K562 (cell line): Measurements from ENCODE around the gene EHBP1. TPM values are rescaled to one million over a fixed set of nuclear protein-coding genes. Genes with fewer than 3 reads are reported as not detected.

Source experiments
- BCL6 ChIP-seq: fragments of 250-450 bp; sonication (Bioruptor Pico); IDR thresholded peaks from 2 replicates; pipeline ENCODE4 v1.4.0; 2020
- CREBBP ChIP-seq: IDR thresholded peaks from one replicate; pipeline ENCODE4 v1.6.1; 2012; ENCODE audit warnings: low read depth, mild to moderate bottlenecking, control low read depth, inconsistent platforms, low read length
- CREM ChIP-seq: IDR thresholded peaks from 2 replicates; pipeline ENCODE4 v1.6.1; 2014; ENCODE audit warnings: antibody characterized with exemption, low read depth
- IRF2 ChIP-seq: sonication (generic); formaldehyde crosslinking; IDR thresholded peaks from 2 replicates; pipeline ENCODE4 v1.8.1; 2022; ENCODE audit warnings: mild to moderate bottlenecking, missing genetic modification reagents
- KDM1A ChIP-seq, 2 experiments: fragments of 450-650 bp; IDR thresholded peaks; 2 replicates each; pipeline ENCODE4 v1.6.1; 2016; ENCODE audit warnings: mild to moderate bottlenecking in 2 of 2
- RFX7 ChIP-seq: fragments of 250-450 bp; sonication (Bioruptor Pico); IDR thresholded peaks from 2 replicates; pipeline ENCODE4 v1.5.1; 2021; ENCODE audit warnings: mild to moderate bottlenecking
- SMAD4 ChIP-seq: fragments of 250-450 bp; sonication (Bioruptor Pico); conservative IDR thresholded peaks from 2 replicates; pipeline ENCODE4 v1.8.0; 2021; ENCODE audit warnings: inconsistent platforms, mild to moderate bottlenecking, moderate library complexity
- polyA plus RNA-seq, 8 experiments: library from polyadenylated mRNA; depleted of rRNA in 4 of 8; stranded (reverse) in 5 of 8; unstranded in 3 of 8; fragments of >200 nt; fragmentation: Nextera tagmentation in 2 of 8; fragmentation: Illumina TruSeq in 1 of 8; extraction: Ambion mirVana in 2 of 8; extraction: Trizol in 1 of 8; gene quantifications; 2 replicates each; pipeline versions ENCODE4 v1.2.1 to v1.2.3, GENCODE V29; 2011 to 2014; ENCODE audit warnings: inconsistent platforms in 1 of 8, missing spikeins in 1 of 8
- total RNA-seq, 7 experiments: library from RNA; depleted of rRNA in 6 of 7; stranded (reverse); fragments of >200 nt in 6 of 7; fragmentation: Illumina TruSeq in 2 of 7; extraction: Trizol in 2 of 7; gene quantifications; 2 replicates each; pipeline versions ENCODE4 v1.2.1 to v1.2.3, GENCODE V29; 2011 to 2021; ENCODE audit warnings: low replicate concordance in 1 of 7
- TF ChIP-seq, protein P1 (sequence below): fragments of 200-600 bp; sonication (generic); IDR thresholded peaks from one replicate; pipeline ENCODE4 v1.6.1; 2012; ENCODE audit warnings: mild to moderate bottlenecking, low read depth, low read length, inconsistent platforms
- TF ChIP-seq, protein P2 (sequence below): fragments of 450-650 bp; formaldehyde crosslinking; IDR thresholded peaks from 2 replicates; pipeline ENCODE4 v1.4.0; 2022; ENCODE audit warnings: missing genetic modification characterization

Gene EHBP1
- total and polyA plus RNA-seq, 9 of the 15 experiments (the other 6 are each of a cell fraction or from before 2014, with no cell fraction given): 8.9 to 26.6 (median 19.3) TPM

GRCh38 chr2:63008838-63009237 lies 303.3 kb downstream of the EHBP1 start (continued):
- TF ChIP-seq, protein P1, sequence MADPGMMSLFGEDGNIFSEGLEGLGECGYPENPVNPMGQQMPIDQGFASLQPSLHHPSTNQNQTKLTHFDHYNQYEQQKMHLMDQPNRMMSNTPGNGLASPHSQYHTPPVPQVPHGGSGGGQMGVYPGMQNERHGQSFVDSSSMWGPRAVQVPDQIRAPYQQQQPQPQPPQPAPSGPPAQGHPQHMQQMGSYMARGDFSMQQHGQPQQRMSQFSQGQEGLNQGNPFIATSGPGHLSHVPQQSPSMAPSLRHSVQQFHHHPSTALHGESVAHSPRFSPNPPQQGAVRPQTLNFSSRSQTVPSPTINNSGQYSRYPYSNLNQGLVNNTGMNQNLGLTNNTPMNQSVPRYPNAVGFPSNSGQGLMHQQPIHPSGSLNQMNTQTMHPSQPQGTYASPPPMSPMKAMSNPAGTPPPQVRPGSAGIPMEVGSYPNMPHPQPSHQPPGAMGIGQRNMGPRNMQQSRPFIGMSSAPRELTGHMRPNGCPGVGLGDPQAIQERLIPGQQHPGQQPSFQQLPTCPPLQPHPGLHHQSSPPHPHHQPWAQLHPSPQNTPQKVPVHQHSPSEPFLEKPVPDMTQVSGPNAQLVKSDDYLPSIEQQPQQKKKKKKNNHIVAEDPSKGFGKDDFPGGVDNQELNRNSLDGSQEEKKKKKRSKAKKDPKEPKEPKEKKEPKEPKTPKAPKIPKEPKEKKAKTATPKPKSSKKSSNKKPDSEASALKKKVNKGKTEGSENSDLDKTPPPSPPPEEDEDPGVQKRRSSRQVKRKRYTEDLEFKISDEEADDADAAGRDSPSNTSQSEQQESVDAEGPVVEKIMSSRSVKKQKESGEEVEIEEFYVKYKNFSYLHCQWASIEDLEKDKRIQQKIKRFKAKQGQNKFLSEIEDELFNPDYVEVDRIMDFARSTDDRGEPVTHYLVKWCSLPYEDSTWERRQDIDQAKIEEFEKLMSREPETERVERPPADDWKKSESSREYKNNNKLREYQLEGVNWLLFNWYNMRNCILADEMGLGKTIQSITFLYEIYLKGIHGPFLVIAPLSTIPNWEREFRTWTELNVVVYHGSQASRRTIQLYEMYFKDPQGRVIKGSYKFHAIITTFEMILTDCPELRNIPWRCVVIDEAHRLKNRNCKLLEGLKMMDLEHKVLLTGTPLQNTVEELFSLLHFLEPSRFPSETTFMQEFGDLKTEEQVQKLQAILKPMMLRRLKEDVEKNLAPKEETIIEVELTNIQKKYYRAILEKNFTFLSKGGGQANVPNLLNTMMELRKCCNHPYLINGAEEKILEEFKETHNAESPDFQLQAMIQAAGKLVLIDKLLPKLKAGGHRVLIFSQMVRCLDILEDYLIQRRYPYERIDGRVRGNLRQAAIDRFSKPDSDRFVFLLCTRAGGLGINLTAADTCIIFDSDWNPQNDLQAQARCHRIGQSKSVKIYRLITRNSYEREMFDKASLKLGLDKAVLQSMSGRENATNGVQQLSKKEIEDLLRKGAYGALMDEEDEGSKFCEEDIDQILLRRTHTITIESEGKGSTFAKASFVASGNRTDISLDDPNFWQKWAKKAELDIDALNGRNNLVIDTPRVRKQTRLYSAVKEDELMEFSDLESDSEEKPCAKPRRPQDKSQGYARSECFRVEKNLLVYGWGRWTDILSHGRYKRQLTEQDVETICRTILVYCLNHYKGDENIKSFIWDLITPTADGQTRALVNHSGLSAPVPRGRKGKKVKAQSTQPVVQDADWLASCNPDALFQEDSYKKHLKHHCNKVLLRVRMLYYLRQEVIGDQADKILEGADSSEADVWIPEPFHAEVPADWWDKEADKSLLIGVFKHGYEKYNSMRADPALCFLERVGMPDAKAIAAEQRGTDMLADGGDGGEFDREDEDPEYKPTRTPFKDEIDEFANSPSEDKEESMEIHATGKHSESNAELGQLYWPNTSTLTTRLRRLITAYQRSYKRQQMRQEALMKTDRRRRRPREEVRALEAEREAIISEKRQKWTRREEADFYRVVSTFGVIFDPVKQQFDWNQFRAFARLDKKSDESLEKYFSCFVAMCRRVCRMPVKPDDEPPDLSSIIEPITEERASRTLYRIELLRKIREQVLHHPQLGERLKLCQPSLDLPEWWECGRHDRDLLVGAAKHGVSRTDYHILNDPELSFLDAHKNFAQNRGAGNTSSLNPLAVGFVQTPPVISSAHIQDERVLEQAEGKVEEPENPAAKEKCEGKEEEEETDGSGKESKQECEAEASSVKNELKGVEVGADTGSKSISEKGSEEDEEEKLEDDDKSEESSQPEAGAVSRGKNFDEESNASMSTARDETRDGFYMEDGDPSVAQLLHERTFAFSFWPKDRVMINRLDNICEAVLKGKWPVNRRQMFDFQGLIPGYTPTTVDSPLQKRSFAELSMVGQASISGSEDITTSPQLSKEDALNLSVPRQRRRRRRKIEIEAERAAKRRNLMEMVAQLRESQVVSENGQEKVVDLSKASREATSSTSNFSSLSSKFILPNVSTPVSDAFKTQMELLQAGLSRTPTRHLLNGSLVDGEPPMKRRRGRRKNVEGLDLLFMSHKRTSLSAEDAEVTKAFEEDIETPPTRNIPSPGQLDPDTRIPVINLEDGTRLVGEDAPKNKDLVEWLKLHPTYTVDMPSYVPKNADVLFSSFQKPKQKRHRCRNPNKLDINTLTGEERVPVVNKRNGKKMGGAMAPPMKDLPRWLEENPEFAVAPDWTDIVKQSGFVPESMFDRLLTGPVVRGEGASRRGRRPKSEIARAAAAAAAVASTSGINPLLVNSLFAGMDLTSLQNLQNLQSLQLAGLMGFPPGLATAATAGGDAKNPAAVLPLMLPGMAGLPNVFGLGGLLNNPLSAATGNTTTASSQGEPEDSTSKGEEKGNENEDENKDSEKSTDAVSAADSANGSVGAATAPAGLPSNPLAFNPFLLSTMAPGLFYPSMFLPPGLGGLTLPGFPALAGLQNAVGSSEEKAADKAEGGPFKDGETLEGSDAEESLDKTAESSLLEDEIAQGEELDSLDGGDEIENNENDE: no peak
- TF ChIP-seq KDM1A (IDR thresholded peaks at IDR 0.05): no peak
- TF ChIP-seq, protein P2, sequence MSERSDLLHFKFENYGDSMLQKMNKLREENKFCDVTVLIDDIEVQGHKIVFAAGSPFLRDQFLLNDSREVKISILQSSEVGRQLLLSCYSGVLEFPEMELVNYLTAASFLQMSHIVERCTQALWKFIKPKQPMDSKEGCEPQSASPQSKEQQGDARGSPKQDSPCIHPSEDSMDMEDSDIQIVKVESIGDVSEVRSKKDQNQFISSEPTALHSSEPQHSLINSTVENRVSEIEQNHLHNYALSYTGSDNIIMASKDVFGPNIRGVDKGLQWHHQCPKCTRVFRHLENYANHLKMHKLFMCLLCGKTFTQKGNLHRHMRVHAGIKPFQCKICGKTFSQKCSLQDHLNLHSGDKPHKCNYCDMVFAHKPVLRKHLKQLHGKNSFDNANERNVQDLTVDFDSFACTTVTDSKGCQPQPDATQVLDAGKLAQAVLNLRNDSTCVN: no peak
- TF ChIP-seq RFX7: no peak
- TF ChIP-seq CREM: no peak
- no peak for TF ChIP-seq SMAD4 (CRISPR knock-in tag)
- no peak for TF ChIP-seq CREBBP
- no peak for TF ChIP-seq BCL6 (CRISPR knock-in tag)
- TF ChIP-seq IRF2 (CRISPR knock-in tag): no peak
- TF ChIP-seq, all 486 proteins: peak for 0
